HG02763 (cell line): Measurements from ENCODE around the gene KCNG3.
"Not testable (repeated sequence)": the region's sequence is repeated elsewhere in the genome, so short reads cannot be mapped to it uniquely, and the experiment has no call there.

ENCODE experiments used
- ATAC-seq: cut with Tn5 transposase; IDR thresholded peaks from one replicate; pipeline ENCODE4 v1.9.1; 2021; ENCODE audit warnings: mild to moderate bottlenecking, moderate library complexity; ENCODE audit not compliant: unreplicated experiment

KCNG3 gene

GRCh38 chr2:42435628-42436027, 58.2 kb downstream of the KCNG3 start:
- ATAC-seq = no peak

- ATAC-seq = no peak
Observed at GRCh38 chr2:42430188-42430587, 63.6 kb downstream of the KCNG3 start.

- no peak for ATAC-seq
Observed at GRCh38 chr2:42429352-42429751, 64.4 kb downstream of the KCNG3 start.

GRCh38 chr2:42425697-42426096, 68.1 kb downstream of the KCNG3 start:
- ATAC-seq = no peak

- ATAC-seq = no peak
Observed at GRCh38 chr2:42424033-42424432, 69.7 kb downstream of the KCNG3 start.

- no peak for ATAC-seq
Observed at GRCh38 chr2:42421601-42422239, 72.1 kb downstream of the KCNG3 start.

GRCh38 chr2:42421157-42421485, 72.7 kb downstream of the KCNG3 start:
- no peak for ATAC-seq

- no peak for ATAC-seq
Observed at GRCh38 chr2:42414648-42415047, 79.1 kb downstream of the KCNG3 start.

- ATAC-seq = no peak
Observed at GRCh38 chr2:42414158-42414557, 79.6 kb downstream of the KCNG3 start.

- ATAC-seq = no peak
Observed at GRCh38 chr2:42410742-42411514, 82.9 kb downstream of the KCNG3 start.

- no peak for ATAC-seq
Observed at GRCh38 chr2:42408009-42408408, 85.8 kb downstream of the KCNG3 start.

- ATAC-seq = no peak
Observed at GRCh38 chr2:42407476-42407875, 86.3 kb downstream of the KCNG3 start.

- ATAC-seq = no peak
Observed at GRCh38 chr2:42404676-42405075, 89.1 kb downstream of the KCNG3 start.

- no peak for ATAC-seq
Observed at GRCh38 chr2:42401773-42402172, 92.0 kb downstream of the KCNG3 start.

- not testable (repeated sequence) for ATAC-seq
Observed at GRCh38 chr2:42398052-42398451, 95.7 kb downstream of the KCNG3 start.

GRCh38 chr2:42393320-42393719, 100.5 kb downstream of the KCNG3 start:
- ATAC-seq = not testable (repeated sequence)

GRCh38 chr2:42392191-42392590, 101.6 kb downstream of the KCNG3 start:
- ATAC-seq = no peak
